Measurements from ENCODE around the gene KCNAB1. TPM values are rescaled to one million over a fixed set of nuclear protein-coding genes. Genes with fewer than 3 reads are reported as not detected.

The KCNAB1 gene
- total and polyA plus RNA-seq, 2 donors (not counting 3 experiments of a cell fraction or from before 2014, with no cell fraction given), result 0.21 TPM; not detected in 1

DNA sequence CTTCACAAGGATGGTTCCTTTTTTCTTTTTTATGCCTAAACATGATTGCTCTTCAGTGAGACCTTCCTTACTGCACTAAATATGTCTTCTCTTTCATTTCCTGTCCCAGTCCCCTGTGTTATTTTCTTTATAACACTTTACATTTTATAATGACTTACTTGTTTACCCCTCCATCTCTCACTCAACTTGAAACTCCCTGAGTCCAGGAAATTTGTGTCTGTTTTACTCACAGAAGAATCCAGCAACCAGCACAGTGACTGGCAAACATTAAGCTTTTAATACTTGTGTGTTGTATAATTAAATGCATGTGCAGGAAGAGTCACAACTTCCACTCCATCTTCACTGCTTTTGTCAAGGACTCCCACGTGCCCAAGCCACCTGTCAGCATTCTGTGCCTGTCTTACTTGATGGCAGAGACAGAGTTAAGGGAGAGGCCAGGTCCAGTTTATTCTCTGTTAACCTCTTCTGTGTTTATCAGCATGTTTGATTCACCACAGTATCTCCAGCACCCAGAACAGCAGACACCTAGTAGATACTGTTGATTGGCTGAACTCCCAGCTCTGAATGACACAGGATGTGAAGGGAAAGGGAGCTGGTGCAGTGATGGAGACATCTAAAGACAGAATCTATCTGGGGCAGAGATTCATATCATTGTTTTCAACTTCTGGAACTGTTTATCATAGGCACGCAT, 391.8 kb downstream of the KCNAB1 start:
- H2AFZ ChIP-seq (ENCODE audit: low read depth, low read length), result no peak overlapping the region
- CTCF ChIA-PET, result interaction anchor here (1.7 to 12.3 kb wide), 6 partner anchors 59 to 625 kb away, joined by 4 to 267 read pairs (median 106); no protein-coding TSS in a partner anchor
- POLR2A ChIA-PET, result no interaction called here
- no peaks in the 10 kb centered on the region for H3K27me3 ChIP-seq (ENCODE audit: control insufficient read depth in 2 of 2, insufficient read depth in 2 of 2, low read length in 2 of 2)
- FAIRE-seq (no peak), DNase-seq (ENCODE audit: low read depth, low spot score) (no peak)
- H3K4me3 ChIP-seq (replicated peaks in 1 of 3; ENCODE audit: insufficient read depth in 1 of 3, low read depth in 1 of 3, low read length in 3 of 3), result no peak overlapping the region
- dilution Hi-C loops (cut with MboI; ENCODE audit: extremely low pct_ligation_motif_present, low sequenced_read_pairs), result loop anchor here (25.0 kb wide), 1 partner anchor 350 kb away; no protein-coding TSS in a partner anchor
- peaks cover 3% of the 10 kb centered on the region for H3K4me1 ChIP-seq (ENCODE audit: control insufficient read depth, extremely low read depth, insufficient read depth, low read length)
- no peak overlapping the region for H3K4me2 ChIP-seq (ENCODE audit: insufficient read depth, low read length)
- no TSS peak for BruUV-seq (replicated peaks)
- no peaks in the 10 kb centered on the region for H3K79me2 ChIP-seq (ENCODE audit: control insufficient read depth, insufficient read depth, low read length)
- no peak overlapping the region for H3K27ac ChIP-seq (ENCODE audit: insufficient read depth, low read depth, low read length)
- H3K36me3 ChIP-seq (ENCODE audit: control insufficient read depth in 2 of 2, extremely low read depth in 1 of 2, insufficient read depth in 2 of 2, low read length in 2 of 2), result no peaks in the 10 kb centered on the region
- TF ChIP-seq GATA2 (IDR thresholded peaks at IDR 0.05; ENCODE audit: insufficient read depth, insufficient read length, low read depth, low read length) (no peak), MYC (IDR thresholded peaks at IDR 0.05; ENCODE audit: low read depth, low read length) (no peak), JUN (IDR thresholded peaks at IDR 0.05; ENCODE audit: borderline replicate concordance, insufficient read depth, insufficient read length, low read depth) (no peak), POLR2A (IDR thresholded peaks at IDR 0.05; ENCODE audit: low read depth, low read length) (no peak), POLR2AphosphoS5 (IDR thresholded peaks at IDR 0.05; ENCODE audit: insufficient read depth, low read depth, low read length) (no peak), FOS (IDR thresholded peaks at IDR 0.05; ENCODE audit: borderline replicate concordance, insufficient read depth, low read length) (no peak), EZH2 (IDR thresholded peaks at IDR 0.05; ENCODE audit: borderline replicate concordance, low read depth, low read length, severe bottlenecking) (no peak)
- TF ChIP-seq, protein P1, sequence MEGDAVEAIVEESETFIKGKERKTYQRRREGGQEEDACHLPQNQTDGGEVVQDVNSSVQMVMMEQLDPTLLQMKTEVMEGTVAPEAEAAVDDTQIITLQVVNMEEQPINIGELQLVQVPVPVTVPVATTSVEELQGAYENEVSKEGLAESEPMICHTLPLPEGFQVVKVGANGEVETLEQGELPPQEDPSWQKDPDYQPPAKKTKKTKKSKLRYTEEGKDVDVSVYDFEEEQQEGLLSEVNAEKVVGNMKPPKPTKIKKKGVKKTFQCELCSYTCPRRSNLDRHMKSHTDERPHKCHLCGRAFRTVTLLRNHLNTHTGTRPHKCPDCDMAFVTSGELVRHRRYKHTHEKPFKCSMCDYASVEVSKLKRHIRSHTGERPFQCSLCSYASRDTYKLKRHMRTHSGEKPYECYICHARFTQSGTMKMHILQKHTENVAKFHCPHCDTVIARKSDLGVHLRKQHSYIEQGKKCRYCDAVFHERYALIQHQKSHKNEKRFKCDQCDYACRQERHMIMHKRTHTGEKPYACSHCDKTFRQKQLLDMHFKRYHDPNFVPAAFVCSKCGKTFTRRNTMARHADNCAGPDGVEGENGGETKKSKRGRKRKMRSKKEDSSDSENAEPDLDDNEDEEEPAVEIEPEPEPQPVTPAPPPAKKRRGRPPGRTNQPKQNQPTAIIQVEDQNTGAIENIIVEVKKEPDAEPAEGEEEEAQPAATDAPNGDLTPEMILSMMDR (IDR thresholded peaks at IDR 0.05; ENCODE audit: extremely low read depth in 1 of 2, insufficient read depth in 1 of 2, low read depth in 1 of 2, low read length in 2 of 2), result no peak
- TF ChIP-seq, protein P2, sequence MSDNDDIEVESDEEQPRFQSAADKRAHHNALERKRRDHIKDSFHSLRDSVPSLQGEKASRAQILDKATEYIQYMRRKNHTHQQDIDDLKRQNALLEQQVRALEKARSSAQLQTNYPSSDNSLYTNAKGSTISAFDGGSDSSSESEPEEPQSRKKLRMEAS (IDR thresholded peaks at IDR 0.05; ENCODE audit: insufficient read depth, insufficient read length), result no peak
- H4K20me1 ChIP-seq (replicated peaks; ENCODE audit: control insufficient read depth, extremely low read depth, insufficient read depth, low read length), result no peaks in the 10 kb centered on the region
- H3K9ac ChIP-seq (replicated peaks; ENCODE audit: extremely low read depth, insufficient read depth, low read length), result no peak overlapping the region
- H3K9me3 ChIP-seq (replicated peaks; ENCODE audit: control insufficient read depth, insufficient read depth, low read length), result no peaks in the 10 kb centered on the region
- intact Hi-C loops (cut with micrococcal nuclease), result no loop called here
- H3K9me1 ChIP-seq (replicated peaks; ENCODE audit: control insufficient read depth, extremely low read depth, insufficient read depth, low read length), result no peaks in the 10 kb centered on the region

All from endothelial cell of umbilical vein (primary cell).